Measurements from ENCODE around the gene NECTIN2.
A peak's percentile ranks its signal among the peaks of the same experiment; 100 is the strongest.
"Not testable (repeated sequence)": the region's sequence is repeated elsewhere in the genome, so short reads cannot be mapped to it uniquely, and the experiment has no call there.

Gene NECTIN2

DNA sequence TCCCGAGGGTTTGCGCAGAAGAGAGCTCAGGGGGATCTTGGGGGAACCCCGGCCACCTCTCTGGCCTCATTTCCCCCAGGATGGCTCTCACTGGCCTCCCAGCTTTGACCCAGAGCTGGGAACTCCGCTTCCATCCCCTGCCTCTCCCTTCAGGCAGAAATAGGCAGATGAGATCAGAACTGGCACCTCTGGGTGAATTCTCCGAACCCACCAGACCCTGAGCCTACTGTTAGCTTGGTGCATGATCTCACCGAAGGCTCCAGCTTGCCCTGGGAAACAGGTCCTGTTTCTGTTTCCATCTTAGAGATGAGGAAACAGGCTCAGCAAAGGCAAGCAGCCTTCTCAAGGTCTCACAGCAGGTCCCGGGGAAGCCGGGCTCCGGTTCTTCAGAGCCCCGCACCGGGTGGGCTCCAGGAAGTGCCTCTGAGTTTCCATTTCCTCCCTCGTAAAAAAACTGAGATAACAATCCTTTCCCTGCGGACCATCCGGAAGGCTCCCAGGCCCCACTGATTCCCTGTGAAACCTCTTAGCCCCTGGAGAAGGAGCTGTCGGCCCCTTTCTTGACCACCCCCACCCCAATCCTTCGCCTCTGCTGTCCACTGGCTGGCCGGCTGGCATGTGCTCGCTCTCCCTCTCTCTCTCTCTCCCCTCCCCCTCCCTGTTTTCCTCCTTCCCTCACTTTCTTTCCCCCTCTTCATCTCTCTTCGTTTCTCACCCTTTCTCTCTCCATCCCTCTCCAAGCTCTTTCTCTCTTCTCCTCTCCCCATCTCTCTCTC is 2.1 kb downstream of the NECTIN2 start:
- intact Hi-C loops (cut with DNase I), result loop anchor here (5.0 kb wide), 2 partner anchors 66 to 126 kb away; no protein-coding TSS in a partner anchor
- no peak for DNase-seq

DNA sequence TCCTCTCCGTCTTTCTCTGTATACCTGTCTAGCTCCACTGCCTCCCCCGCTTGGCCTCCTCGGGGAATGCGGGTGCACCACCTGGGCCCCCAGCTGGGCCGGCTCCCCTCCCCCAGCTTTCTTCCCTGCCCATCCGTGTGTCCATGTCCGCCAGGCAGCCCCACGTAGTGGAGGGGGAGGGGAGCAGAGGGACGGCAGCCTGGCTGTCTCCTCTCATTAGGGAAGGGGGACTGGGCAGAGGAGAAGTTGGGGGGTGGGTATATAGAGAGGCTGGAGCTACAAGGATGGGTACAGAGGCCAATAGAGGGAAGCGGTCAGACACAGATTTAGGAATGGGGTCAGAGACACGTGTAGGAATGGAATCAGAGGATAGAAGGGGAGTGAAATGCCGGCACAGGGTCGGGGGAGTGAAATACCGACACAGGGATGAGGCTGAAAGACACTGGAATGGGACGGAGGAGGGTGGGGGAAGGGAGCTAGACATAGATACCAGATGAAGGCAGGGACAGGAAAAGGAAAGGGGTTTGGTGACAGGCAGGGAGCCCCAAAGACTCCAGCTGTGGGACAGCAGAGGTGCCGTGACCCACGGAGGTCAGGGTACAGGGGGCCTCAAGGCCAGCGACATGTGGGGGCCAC is 2.8 kb downstream of the NECTIN2 start:
- intact Hi-C loops (cut with DNase I), result loop anchor here (5.0 kb wide), 2 partner anchors 67 to 127 kb away; no protein-coding TSS in a partner anchor

DNA sequence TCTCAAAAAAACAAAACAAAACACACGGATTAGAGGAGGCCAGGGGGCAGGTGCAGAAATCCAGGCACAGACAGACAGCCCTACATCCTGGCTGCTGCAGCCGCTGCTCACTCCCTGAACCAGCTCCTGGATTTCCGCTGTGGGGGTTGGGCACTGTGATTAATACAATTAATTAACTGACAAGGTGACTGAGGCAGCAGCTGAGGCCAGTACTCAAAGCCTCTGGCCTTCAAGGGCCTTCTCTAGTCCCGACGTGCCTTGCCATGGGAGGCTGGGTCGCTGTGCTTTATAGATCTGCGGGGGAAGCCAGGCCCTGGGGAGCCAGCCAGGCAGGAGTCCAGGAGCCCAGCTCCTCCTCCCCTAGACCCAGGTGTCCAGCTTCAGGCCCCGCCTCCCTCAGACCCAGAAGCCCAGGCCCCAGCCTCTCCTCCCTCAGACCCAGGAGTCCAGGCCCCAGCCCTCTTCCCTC is 4.6 kb downstream of the NECTIN2 start:
- intact Hi-C loops (cut with DNase I), result no loop called here
- no peak for DNase-seq

More for the DNA sequence above, 2.8 kb downstream of the NECTIN2 start:
- no peak for DNase-seq

DNA sequence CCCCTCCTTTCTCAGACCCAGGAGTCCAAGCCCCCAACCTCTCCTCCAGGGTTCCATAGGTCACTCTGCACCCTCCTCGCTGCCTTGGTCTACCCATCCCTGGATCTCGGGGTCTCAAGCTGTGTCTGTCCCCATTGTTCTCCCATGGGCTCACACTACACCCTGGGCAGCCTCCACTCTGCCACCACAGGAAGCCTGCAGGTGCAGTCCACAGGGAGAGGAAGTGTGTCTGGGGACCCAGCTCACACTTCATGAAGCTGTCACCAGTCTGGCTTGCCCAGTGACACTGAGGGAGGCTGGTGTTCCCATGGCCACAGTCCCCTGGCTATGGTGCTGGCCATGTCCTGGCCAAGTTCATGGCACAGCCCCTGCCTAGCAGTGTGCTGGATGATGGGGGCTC is 5.3 kb downstream of the NECTIN2 start:
- DNase-seq, result no peak
- intact Hi-C loops (cut with DNase I), result no loop called here

DNA sequence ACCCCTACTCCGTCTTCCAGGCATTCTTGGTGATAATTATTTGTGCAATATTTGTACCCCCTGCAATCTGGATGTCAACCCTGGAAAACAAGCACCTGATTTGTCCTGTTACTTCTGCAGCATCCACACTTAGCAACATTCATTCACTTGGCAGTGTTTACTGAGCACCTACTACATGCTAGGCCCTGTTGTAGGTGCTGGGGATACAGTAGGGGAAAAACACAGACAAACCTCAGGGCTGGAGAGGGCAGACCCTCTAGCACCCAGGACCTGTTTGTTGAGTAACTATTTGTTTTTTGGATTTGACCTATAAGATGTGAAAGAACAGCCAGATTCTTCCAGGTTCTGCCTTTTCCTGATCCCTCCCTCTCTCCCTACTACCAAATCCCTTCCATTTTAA is 9.5 kb downstream of the NECTIN2 start:
- DNase-seq, result no peak

DNA sequence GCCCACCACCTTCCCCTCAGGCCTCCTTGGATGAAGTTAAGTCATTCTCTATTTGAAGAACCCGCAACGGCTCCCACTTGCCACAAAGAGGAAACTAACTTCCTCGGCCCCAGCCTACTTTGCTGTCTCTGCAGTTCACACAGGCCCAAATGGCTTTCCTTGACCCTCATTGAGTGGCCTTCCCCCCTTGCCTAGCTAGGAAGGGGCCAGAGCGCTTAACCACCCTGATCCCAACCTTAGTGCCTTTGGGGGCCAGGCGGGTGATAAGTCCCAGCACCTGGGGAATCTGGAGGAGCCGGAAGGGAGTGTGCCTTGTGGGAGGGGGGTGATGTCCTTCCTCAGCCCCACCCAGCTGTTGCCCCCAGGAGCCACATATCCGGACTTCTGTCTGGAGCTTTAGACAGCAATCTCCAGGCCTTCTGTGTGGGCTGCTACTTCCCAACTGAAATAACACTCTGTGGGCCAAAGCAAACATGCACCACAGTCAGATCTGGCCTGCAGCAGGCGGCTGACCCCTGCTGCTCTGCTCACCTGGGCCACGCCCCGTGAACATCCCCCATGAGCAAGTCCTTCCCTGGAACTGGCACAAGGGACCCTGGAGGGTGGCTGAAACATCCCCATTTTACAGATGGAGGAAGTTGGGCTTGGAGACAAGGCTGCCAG is 10.5 kb downstream of the NECTIN2 start:
- DNase-seq, result no peak
- intact Hi-C loops (cut with DNase I), result no loop called here

More for the DNA sequence above, 9.5 kb downstream of the NECTIN2 start:
- intact Hi-C loops (cut with DNase I), result no loop called here

DNA sequence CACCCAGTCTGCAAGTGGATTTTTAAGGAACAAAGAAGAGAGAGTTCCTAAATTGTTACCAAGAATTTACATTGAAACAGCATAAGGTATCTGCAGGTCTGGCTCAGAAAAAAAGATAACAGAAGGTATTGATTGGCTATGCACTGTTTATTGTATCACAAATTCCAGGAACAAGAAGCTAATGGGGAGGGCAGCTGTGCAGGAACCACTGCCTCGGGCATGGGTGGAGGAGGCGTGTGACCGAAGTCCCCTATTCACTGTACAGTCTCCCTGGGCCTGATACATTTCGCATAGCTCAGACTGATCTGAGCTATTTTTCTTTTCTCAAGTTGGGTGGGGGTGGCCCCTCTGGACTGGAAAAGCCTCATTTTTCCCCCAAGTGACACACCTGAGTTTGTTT is 11.7 kb downstream of the NECTIN2 start:
- DNase-seq, result no peak
- intact Hi-C loops (cut with DNase I), result no loop called here

DNA sequence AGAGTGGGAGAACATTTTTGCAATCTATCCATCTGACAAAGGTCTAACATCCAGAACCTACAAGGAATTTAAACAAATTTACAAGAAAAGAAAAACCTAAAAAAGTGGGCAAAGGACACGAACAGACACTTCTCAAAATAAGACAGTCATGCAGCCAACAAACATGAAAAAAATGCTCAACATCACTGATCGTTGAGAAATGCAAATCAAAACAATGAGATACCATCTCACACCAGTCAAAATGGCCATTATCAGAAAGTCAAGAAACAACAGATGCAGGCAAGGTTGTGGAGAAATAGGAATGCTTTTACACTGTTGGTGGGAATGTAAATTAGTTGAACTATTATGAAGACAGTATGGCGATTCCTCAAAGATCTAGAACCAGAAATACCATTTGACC is 15.5 kb downstream of the NECTIN2 start:
- intact Hi-C loops (cut with DNase I); DNase-seq: not testable (repeated sequence)

DNA sequence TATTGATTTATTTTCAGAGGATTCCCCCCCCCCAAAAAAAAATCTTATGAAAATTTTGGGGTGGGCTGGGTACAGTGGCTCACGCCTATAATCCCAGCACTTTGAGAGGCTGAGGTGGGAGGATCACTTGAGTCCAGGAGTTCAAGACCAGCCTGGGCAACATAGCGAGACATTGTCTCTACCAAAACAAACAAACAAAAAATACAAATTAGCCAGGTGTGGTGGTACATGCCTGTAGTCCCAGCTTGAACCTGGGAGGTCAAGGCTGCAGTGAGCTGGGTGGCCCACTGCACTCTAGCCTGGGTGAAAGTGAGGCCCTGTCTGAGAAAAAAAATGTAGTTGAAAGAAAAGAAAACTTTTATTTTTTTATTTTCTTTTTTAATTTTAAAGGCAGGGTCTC is 17.9 kb downstream of the NECTIN2 start:
- DNase-seq, result no peak
- intact Hi-C loops (cut with DNase I), result no loop called here

DNA sequence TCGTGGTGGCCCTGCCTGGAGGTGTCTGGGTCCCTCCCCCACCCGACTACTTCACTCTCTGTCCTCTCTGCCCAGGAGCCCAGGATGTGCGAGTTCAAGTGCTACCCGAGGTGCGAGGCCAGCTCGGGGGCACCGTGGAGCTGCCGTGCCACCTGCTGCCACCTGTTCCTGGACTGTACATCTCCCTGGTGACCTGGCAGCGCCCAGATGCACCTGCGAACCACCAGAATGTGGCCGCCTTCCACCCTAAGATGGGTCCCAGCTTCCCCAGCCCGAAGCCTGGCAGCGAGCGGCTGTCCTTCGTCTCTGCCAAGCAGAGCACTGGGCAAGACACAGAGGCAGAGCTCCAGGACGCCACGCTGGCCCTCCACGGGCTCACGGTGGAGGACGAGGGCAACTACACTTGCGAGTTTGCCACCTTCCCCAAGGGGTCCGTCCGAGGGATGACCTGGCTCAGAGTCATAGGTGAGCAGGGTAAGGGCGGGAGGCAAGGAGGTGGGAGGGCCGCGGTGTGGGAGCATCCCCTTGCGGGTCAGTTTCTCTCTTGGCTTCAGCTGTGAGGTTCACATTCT is 19.2 kb downstream of the NECTIN2 start:
- intact Hi-C loops (cut with DNase I), result no loop called here
- peak in 1 of 10 donors; percentile 17 for DNase-seq

DNA sequence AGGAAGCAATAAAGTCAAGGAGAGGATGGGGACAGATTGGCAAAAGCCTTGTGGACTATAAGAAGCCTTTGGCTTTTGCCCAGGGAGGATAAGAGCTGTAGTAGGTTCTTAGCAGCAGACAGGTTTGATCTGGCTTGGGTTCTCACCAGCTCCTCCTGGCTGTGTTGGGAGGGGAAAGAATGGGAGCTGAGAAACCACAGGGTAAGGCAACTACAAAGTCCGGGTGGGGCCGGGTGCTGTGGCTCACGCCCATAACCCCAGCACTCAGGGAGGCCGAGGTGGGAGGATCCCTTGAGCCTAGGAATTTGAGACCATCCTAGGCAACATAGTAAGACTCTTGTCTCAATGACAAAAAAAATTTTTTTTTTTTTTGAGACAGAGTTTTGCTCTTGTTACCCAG is 20.6 kb downstream of the NECTIN2 start:
- intact Hi-C loops (cut with DNase I), result no loop called here
- no peak for DNase-seq

DNA sequence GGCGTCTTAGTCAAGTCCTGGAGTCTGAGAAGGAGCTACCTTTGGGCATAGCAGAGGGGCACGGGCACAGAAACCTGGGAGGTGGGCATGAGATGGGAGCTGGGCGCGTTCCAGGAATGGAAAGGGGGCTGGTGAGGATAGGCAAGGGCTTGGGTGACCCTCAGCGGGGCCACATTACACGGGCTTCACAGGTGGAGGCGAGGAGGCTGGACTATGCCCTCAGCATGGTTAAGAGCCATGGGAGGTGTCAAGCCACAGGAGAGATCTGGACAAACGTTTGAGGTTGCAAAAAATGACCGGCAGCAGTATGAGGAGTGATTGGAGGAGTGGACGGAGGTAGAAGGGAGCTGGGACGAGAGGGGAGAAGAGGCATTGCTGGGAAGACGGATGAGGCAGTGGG is 21.5 kb downstream of the NECTIN2 start:
- DNase-seq, result no peak
- intact Hi-C loops (cut with DNase I), result no loop called here

DNA sequence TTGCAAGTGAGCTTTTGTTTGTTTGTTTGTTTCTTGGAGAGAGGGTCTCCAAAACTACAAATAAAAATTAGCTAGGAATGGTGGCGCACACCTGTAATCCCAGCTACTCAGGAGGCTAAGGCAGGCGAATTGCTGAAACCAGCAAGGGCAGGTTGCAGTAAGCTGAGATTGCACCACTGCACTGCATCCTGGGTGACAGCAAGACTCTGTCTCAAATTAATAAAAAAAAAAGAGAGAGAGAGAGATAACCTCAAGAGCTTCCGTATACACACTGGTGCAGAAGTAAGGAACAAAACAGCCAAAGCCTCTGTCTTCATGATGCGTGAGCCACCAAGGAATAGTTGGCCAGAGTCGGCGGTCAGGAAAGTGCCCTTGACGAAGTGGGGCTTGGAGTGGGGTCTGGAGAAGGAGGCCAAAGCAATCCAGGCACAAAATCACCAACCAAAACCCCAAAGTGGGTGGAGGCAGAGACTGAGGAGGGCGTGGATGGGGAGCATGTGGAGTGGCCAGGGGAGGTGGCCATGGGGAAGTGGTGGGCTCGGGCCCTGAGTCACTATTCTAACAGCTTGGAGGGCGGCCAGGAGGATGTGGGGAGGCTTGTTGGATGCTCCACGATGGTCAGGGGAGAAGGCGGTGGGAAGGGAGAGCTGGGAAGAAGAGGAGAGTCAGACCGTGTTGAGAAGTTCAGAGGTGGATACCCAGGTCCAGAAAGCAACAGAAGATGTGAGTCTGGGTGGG is 23.8 kb downstream of the NECTIN2 start:
- intact Hi-C loops (cut with DNase I), result no loop called here
- DNase-seq, result no peak

DNA sequence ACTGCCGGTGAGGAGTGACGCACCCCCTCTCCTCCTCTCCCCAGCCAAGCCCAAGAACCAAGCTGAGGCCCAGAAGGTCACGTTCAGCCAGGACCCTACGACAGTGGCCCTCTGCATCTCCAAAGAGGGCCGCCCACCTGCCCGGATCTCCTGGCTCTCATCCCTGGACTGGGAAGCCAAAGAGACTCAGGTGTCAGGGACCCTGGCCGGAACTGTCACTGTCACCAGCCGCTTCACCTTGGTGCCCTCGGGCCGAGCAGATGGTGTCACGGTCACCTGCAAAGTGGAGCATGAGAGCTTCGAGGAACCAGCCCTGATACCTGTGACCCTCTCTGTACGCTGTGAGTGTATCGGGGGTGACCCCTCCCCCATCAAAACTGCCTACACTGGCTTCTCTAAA is 25.7 kb downstream of the NECTIN2 start:
- DNase-seq, result no peak
- intact Hi-C loops (cut with DNase I), result no loop called here

DNA sequence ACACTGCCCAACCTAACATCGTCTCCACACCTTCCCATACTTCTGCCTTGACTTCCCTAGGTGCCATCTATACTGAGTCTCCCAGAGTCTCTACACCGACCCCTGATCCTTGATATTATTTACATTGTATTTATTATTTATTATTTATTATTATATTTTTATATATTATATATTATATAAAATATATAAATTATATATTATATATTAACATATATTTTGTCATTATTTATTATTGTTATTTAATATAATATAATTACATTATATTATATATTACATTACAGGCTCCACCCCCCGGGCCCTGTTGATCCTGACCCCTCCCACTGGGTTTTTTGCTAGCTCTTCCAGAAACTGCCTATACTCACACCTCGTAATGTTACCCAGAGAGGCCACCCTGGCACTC is 26.6 kb downstream of the NECTIN2 start:
- DNase-seq, result no peak
- intact Hi-C loops (cut with DNase I), result no loop called here

DNA sequence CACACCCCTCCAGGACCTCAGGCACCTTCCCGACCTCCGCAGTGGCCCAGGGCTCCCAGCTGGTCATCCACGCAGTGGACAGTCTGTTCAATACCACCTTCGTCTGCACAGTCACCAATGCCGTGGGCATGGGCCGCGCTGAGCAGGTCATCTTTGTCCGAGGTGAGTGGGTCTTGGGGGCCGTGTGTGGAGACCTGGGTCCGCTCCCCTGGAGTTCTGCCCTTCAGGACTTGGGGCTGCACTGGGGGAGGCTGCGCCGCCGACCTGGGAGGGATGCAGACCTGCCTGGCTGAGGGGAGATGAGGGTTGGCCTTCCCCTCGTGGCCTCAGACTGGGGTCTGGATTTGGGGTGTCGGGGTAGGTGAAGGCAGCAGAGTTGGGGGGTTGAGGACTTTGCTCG is 28.2 kb downstream of the NECTIN2 start:
- intact Hi-C loops (cut with DNase I), result no loop called here
- no peak for DNase-seq

DNA sequence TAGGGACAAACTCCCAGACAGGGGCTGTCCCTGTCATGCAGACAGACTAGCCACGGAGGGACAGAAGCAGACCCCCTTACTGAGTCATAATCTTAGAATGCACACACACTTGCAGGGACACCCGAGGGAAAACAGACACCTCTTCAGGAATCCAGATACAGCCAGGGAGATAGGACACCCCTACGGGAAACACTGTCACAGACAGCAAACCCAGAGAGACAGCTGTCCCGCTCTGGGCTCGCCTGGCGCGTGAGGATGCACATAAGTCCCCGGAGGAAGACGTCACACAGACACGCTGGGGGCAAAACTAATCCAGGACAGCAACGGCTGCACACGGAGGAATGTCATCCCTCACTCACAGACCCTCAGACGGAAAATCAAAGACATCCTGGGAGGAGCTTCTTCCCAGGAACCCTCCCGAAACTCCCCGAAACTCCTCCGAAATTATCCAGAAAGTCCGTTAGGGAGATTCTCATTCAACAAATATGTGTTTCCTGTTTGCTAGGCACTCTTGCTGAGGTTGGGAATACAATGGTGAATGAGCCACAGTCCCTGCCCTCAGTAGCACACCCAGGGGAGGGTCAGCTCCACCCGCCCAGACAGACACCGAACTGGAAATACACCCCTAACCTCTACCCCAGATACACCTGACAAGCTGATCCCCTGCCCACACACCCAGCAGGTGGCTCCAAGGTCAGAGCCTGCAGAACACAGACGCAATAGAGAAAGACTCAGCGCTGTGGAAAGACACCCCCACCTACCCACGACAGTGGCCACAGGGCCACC is 29.8 kb downstream of the NECTIN2 start:
- intact Hi-C loops (cut with DNase I), result no loop called here
- no peak for DNase-seq

DNA sequence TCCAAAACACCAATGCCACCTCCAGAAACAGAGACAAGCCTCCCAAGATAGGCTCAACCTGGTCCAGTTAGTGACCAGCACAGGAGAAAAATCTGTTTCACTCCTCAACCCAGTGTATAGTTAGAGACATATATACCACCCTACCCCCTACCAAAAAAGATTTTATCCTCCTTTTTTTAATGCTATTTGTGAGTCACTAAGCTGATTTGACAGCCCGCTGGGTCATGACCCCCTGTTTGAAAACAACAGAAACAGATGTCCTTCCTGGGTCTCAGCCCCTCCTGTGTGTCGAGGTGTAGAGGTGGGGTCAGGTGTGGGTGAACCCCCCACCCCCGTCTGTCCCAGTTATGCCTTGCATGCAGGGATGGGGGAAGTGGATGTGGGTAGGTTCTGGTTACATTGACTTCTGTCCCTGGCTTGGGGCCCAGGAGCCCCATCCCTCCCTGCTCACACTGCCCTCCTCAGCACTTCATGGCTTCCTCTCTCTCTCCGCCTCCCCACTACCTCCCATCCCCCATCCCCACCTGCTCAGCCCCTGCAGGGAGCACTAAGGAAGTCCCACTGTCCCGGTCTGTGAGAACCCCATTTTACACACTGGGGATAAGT is 30.9 kb downstream of the NECTIN2 start:
- DNase-seq, result no peak
- intact Hi-C loops (cut with DNase I), result no loop called here

DNA sequence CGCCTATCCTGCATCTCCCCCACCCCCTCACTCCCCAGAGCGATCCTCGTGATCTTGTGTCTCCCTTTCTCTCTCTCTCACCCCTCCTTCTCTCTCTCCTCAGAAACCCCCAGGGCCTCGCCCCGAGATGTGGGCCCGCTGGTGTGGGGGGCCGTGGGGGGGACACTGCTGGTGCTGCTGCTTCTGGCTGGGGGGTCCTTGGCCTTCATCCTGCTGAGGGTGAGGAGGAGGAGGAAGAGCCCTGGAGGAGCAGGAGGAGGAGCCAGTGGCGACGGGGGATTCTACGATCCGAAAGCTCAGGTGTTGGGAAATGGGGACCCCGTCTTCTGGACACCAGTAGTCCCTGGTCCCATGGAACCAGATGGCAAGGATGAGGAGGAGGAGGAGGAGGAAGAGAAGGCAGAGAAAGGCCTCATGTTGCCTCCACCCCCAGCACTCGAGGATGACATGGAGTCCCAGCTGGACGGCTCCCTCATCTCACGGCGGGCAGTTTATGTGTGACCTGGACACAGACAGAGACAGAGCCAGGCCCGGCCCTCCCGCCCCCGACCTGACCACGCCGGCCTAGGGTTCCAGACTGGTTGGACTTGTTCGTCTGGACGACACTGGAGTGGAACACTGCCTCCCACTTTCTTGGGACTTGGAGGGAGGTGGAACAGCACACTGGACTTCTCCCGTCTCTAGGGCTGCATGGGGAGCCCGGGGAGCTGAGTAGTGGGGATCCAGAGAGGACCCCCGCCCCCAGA is 32.2 kb downstream of the NECTIN2 start:
- no peak for DNase-seq
- intact Hi-C loops (cut with DNase I), result no loop called here
